Stimulated activated CD4-positive, alpha-beta T cell treated with anti-CD3 and anti-CD28 coated beads, Interleukin-12 subunit alpha, Interleukin-12 subunit beta, amount 100 ng/mL, for 24 hours (primary cell): ENCODE data around the gene MCRS1.

Experiments used
- DNase-seq, 2 experiments: peaks; one replicate each; pipeline ENCODE4 v3.0.0-alpha.2; 2020; ENCODE audit warnings: low read depth in 2 of 2

Gene MCRS1

DNA sequence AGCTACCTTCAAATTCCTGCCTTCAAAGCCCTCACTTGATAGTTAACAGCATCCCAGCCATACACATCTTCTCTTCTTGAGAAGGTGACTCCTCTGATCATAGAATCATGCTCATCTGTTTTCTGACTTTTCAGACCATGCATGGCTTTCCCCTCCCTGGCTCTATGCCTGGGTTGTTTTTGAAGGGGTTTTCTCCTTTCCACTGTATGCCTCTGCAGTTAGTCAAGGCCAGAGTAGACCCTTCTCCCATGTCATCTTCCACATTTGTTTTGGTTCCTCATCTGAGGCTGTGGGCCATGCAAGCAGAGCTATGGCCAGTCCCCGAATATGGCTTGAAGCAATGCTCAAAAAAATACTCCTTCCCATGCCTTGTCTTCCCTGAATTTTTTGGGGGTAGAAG lies 14.3 kb upstream of the MCRS1 start:
- no peak for DNase-seq

DNA sequence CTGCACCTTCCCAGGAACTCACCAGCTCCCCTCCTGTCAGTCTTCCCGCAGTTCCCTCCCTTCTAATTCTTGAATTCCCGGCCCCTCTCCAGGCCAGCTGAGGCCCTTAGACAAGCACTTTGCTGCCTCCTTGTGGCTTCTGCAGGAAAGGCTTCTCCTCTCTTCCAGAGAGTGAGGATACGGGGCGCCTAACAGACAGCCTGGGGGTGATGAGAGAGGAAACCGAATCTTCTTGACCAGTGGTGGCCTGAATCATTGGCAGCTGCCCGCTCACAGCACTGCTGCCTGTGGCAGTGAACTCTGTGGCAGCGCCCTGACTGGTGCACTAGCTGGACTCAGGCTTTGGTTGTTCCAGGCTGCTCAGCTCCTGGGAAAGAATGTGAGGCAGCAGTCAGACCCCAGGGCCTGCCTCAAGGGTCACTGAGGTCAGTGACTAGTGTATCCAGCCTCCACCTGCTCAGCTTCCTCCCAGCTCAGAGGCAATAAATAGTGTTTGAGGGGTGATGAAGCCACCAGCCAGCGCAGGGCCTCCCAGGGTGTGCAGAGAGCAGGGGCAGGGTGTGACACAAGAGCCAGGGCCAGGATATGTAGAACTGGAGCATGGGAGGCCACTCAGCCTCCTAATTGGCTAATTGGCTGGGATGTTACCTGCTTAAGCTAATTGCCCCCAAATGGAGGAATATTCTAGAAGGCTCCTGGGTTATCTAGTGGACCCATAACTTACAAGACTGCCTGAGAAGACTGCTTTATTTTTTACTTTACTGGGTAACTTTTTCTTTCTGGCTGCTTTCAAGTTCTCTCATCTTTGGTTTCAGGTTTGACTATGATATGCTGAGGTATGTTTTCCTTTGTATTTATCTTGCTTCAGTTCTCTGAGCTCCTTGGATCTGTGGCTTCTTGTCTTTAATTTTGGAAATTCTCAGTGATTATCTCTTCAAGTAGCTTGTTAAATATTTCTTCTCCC lies 12.9 kb upstream of the MCRS1 start:
- peak in 1 of 2 experiments; percentile 46 for DNase-seq

DNA sequence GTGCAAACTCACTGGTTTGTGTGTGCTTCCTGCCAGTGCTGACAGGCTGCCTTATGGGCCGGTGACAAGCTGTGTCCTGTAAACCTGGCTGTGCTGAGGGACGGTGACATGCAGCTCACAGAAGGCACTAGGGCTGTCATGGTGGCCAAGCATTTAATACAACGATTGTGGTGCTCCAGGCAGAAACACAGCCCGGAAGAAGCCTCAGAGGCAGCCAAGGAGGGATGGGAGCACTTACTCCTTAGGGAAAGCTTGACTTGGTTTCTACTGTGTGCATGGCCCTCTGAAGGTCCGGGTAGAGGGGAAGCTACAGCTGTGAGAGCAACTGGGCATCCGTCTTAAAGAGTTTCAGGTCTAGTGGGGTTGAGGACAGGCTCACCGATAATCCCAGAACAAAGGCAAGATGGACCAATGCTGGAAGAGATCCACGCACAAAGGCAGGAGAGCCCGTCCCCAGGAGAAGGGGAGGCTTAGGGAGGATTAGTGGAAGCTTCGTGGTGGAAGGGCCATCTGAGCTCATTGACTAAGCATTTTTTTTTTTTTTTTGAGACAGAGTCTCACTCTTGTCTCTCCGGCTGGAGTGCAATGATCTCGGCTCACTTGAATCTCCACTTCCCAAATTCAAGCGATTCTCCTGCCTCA lies 10.7 kb upstream of the MCRS1 start:
- DNase-seq: no peak

DNA sequence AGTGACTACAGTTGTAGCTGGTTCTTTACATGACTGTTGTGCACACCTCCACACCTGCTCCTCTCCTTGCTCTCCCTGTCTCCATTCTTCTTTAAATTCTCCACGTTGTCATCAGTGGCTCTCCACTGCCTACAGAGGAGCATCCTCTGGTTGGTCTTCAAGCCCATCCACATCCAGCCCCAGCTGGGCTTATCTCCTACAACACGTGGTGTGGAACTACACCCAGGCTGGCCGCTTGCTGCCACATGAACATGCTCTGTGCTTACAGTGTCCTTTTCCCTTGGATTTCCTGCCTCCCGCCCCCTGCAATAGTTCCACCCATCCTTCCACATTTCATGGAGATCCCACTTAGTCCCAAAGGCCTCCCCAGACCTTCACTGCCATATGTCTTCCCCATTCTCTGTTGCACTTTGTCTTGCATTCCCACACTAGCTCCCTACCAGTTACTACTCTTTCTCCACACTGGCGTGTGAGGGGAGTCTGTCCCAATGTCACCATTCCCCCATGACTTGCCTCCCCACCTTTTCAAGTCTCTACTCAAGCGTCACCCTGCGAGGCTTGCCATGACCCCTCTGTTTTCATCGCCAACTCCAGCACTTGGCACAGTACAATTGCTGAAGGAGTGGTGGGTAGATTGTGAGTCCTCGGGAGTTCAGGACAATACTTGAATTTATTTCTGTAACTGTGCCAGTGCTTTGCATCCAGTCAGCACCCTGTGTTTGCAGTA lies 9.8 kb upstream of the MCRS1 start:
- DNase-seq: no peak

DNA sequence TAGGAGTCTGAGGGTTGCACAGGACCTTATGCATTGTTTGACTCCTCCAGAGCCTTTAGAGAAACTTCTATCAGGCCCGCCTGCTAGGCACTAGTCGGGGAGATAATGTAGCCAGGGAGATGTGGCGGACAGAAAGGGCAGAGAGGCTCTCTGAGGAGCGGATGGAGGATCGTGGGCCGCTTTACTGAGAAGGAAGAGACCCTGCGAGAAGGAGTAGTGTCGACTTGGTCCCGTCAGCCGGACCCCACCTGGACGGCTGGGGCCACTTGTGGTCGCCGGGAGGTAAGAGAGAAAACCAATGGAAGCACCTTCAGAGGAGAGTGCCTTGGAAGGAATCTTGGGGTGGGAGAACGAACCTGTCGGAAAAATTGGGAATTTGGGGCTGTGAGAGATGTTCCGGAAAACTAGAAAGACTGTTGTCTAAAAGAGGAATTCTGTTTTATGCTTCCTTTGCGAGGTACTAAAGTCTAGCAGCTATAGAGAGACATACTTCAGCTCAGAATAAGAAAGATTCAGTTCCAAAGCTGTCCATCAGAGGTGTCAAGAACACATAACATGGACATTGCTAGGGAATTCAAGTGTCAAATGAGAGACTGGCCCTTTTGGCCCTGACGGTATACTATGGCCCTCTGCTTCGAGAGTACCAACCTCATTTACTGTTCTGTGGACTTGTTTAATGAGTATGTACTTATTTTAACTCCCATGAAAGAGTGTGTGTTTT lies 660 bp upstream of the MCRS1 start:
- DNase-seq: no peak

DNA sequence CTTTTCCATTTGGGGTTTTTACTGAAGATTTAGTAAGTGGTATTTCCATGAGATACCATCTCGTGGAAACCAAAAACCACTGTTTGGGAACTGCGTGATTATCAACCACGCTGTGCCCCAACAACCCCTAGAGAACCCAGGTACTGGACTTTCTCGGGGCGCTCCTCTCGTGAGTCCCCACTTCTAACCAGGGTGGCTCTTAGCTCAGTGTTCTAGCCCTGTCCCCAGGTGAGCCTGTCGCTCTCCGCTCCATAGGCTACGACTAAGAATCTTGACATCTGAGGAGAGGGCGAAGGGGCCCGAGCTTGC lies 686 bp downstream of the MCRS1 start:
- DNase-seq: no peak

DNA sequence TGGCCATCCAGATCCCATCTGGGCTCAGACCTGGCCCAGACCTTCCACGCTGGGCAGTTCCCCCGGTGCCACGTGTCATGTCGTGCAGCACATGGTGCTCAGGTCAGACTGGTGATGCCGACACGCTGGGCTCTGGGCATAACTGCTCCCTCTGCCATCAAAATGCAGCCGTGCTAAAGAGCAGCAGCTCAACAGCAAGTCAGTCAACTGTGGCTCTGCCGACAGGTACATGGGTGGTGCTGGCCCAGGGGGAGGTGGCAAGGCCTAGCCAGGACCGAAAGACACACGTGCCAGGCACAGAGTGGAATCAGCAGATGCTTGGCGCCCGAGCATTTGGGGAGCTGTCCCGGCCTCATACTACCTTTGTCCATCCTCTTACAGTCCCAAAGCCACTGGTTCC lies 1.6 kb downstream of the MCRS1 start:
- no peak for DNase-seq

DNA sequence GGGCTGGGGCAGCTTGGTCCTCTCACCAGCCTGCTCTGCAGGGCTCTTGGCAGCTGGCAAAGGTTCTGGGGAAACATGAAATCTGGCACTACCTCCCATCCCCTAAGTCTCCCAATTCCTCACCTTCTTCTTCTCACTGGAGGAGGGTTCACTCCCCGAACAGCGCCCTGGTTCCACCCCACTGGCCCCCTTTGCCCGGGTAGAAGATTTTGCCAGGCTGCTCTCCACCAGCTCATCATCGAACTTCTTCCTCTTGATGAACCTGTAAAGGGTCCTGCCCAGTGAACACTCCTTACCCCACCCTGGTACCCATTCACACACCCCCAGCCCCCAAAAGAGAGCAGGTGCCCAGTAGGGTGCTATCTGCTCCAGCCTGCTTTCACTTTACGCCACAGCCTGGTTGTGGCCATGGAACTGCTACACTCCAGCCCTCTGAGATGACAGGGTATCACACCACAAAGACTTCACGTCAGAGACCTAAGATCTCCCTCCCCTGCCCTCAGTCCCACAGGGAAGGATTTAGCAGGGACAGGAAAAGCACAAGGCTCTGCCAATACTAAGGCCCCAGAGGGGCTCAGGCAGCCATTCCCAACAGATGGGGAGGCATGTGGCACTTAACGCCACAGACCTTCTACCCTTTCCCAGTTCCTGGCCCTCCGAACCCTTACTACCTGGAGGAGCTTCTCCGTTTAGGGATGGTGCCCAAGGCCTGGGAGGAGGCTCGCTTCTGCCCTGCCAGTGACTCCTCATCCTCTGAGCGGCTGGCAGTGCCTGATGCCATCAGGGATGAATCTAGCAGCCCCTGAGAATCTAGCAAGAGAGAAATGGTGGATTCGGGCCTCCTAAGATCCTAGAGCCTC lies 2.3 kb downstream of the MCRS1 start:
- DNase-seq: no peak

DNA sequence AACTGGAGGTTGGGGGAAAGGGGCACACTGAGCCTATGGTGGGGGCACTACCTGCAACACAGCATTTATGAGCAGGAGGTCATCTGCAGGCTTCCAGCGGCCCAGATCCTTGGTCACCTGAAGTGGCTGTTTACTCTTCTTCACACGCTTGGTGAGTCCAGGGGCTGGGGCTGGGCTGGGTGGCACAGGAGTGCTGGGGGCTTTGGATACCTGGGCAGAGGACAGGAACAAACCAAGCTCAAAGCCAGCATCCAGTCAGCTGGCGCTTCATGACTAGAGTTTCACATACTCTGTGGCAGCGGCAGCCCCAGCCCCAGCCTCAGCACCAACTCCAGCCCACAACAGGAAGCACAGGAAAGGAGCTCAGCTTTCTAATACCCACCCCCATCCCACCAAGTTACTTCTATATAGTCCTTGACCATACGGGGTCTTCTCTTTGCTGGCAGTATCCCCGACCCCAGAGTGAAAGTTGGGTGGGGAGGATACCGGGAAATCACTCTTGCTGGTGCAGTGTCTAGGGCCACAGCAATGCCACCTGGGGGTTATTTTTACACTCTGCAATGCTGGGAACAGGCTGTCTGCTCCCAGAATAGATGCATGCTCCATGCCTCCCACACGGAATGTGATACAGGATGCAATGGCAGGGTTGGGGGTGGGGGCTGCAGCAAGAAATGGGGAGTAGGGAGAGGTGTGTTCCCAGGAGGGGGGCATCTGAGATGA lies 3.1 kb downstream of the MCRS1 start:
- DNase-seq: no peak

DNA sequence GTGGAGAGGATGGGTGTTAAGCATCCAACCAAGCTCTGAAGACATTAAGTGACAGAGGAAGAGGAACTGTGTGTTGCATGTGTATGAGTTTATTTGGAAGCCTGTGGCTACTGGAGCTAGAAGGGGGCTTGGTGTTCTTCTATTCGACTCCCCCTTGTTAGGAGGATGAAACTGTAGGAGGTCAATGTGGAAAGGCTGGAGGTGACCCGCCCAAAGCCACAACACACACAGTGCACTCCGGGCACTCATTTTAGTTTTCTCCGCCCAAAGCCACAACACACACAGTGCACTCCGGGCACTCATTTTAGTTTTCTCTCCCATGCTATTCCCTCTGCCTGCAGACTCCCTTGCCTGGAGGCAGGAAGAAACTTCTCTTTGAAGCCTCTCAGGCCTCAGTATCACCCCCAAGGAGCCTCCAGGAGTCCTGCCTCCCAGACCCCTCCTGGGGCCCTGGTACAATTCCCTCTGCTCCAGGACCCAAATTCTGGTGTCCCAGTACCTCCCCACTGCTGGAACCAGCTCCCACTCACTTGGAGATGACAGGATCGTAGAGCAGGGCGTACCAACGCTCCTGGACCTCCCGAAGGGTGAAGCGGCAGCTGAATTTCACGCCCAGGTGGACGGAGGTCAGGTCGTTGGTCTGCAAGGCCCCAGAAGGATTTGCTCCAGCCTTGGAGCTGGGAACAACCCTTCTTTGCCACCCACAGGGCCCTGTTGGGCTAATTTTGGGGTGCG lies 3.8 kb downstream of the MCRS1 start:
- DNase-seq: no peak

DNA sequence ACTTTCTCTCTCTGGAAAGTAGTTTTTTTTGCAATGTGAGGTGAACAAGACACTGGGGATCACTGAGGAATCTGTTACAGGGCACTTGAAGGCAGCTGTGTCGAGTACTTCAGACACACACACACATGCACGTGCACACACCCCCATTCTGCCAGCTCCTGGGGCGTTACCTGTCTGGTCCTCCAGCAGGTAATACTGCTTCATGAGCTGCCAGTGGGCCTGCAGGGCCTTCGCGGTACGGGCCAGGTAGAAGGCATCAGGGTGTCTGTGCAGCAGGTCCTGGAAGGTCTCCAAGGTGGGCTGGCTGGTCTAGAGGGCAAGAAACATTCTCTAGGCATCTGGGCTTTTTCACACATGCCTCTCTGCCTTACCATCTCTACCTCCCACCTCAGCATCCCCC lies 5.1 kb downstream of the MCRS1 start:
- DNase-seq: no peak

DNA sequence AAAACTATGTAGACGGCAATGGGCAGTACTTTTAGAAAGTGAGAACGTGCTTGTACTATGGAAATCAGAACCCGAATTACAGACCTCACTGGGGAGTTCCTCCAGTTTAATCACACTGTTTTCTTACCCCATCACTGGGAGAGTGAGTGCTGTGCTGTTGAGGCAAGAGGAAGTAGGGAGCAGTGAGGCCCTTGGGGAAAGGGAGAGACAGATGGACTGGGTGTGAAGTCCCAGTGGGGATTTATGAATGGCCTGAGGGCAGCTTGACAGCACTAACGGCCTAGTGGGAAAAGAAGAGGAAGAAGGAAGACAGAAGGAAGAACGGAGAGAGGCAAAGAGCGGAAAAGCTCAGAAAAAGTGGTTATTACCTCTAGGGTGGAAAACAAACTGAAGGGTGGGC lies 5.7 kb downstream of the MCRS1 start:
- DNase-seq: no peak

DNA sequence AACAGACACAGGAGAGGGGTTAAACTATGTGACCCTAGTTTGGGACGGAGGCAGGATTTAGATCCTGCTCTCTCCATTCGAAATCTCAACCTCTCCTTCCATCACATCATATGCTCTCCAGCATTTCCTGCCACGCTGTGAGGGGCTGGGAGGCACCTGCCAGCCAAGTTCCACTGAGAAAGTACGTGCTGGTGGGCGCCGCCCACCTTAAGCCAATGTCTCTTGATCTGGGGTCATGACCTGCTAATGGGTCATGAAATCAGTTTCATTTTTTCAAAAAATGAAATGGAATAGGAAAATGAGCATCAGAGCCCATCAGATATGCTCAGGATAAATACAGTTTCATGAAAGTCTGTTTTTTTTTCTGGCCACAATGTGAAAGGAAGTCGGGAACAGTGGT lies 7.2 kb downstream of the MCRS1 start:
- no peak for DNase-seq

DNA sequence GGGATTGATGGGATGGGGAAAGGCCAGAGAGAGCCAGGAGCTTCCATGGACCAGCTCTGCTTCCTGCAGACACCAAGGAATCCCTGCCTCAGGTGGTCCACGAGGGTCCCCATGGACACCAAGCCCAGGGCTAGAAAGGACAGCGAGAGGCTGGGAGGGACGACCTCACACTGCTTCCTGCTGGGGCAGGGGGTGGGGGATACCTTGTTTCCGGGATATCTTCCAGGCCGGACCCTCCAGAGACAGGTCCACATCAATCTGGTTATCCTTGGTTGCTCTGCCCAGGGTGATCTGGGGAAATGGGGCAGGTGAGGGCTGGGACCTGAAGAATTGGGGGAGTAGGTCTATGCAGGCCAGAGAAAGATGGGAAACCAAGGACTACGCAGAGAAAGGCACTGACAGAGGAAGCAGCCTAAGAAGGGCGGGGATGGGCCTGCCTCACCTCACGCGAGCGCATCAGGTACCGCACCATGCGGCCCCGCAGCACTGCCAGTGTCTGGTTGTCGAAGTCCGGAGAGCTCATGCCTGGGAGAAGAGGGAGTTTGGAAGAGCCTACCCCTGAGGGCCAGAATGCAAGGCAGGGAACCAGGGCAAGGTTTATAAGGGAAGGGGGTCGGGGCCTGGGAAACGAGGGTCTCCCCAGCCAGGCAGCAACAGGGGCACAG lies 8.8 kb downstream of the MCRS1 start:
- DNase-seq: no peak

DNA sequence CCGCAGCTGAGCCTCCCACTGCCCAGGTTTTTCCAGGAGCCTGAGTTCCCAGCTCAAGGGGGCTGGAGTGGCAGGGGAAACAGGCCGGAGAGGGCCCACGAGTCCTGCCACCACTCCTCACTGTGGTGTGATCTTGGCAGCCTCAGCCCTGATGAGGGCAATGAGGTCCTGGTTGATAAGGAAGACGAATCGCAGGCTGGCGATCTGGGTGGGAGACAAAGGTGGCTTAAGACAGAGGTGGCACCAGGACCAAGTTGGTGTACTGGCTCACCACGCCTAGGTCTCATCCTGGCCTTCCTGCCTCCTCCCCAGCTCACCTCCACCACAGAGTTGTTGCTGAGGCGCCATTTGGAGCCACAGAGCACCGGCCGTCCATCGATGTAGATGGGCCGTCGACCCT lies 9.4 kb downstream of the MCRS1 start:
- DNase-seq: no peak

DNA sequence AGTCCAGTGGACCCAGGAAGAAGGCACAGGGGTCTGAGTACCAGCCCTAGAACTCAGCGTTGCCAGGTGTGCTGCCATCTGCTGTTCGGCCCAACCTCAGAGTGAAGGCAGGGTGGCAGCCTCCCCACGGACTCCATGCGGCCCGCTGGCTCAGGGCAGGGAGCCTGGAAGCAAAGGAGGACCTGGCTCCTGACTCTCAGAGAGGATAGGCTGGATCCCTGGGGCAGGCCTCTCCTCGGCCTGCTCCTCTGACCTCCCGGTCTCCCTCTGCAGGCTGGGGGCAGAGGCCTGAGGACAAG lies 10.1 kb downstream of the MCRS1 start:
- DNase-seq: no peak

DNA sequence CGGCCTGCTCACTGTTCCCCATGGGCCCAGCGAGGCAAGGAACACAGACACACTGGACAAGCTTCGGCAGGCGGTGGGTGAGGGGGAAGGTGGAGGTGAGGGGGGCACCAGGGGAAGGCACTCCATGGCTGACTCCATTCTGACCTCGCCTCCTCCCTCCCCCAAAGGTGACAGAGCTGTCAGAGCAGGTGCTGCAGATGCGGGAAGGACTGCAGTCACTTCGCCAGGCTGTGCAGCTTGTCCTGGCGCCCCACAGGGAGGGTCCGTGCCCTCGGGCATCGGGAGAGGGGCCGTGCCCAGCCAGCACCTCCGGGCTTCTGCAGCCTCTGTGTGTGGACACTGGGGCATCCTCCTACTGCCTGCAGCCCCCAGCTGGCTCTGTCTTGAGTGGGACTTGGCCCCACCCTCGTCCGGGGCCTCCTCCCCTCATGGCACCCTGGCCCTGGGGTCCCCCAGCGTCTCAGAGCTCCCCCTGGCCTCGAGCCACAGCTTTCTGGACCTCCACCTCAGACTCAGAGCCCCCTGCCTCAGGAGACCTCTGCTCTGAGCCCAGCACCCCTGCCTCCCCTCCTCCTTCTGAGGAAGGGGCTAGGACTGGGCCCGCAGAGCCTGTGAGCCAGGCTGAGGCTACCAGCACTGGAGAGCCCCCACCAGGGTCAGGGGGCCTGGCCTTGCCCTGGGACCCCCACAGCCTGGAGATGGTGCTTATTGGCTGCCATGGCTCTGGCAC lies 10.6 kb downstream of the MCRS1 start:
- no peak for DNase-seq

DNA sequence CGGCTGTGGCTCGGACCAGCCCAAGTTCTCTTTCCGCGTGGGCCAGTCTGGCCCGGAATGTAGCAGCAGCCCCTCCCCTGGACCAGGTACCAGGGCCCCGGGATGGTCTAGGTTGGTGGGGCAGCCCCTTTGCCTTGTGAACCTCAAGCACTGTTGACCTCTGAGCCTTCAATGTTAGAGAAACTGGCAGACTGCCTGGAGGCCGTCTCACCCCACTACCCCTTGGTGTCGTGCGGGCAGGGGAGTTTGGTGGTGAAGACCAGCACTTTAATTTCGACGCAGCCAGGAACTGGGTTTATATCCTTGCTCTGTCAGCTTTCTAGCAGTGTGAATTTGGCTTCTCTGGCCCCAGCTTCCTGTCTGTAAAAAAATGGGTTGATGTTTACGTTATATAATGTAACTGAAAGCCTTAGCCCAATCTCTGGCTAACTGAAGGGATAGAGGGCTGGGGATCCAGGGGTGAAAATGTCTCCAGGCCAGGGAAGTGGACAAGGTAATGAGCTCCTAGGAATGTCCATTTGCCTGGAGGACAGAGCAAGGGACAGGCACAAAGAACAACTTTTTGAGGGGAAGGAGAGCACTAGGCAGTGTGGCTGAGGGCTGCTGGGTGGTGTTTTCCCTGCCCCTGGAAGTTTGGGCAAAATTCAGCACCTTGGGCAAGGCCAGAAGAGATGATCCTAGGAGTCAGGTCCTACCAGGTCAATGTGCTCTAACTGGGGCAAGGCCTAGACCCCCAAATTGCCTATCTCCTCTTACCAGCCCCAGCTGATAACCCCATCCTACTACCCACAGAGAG lies 11.4 kb downstream of the MCRS1 start:
- no peak for DNase-seq
